AG09309 (cell line): Measurements from ENCODE around the gene ST6GALNAC6.
A peak's percentile ranks its signal among the peaks of the same experiment; 100 is the strongest.

ENCODE experiments used
- DNase-seq: peaks from one replicate; pipeline ENCODE4 v3.0.0-alpha.2; 2010; ENCODE audit warnings: low read depth
- H3K4me3 ChIP-seq: 2 replicates; pipeline ENCODE4 v1.5.1; 2011; ENCODE audit warnings: mild to moderate bottlenecking, low read depth, low read length, moderate library complexity; ENCODE audit not compliant: control insufficient read depth
- CTCF ChIP-seq: IDR thresholded peaks from 2 replicates; pipeline ENCODE4 v1.5.1; 2011; ENCODE audit warnings: mild to moderate bottlenecking, low read depth, low read length, inconsistent platforms; ENCODE audit not compliant: insufficient read depth, control insufficient read depth; ENCODE audit errors: missing control alignments

The ST6GALNAC6 gene

GRCh38 chr9:127931092-127931881, 31.9 kb upstream of the ST6GALNAC6 start:
- H3K4me3 ChIP-seq = peak overlapping the region; percentile 63
- TF ChIP-seq CTCF = no peak
- no peak for DNase-seq

GRCh38 chr9:127930231-127931091, 31.1 kb upstream of the ST6GALNAC6 start, which contains the start of gene PIP5KL1:
PIP5KL1 (minus strand) TSS chr9:127930777; CDS start chr9:127930752, 25 bp downstream.
- H3K4me3 ChIP-seq = peak within 1 kb of the TSS; percentile 63
- DNase-seq = no peak
- peak; percentile 25 for TF ChIP-seq CTCF

- TF ChIP-seq CTCF = no peak
- no peak for DNase-seq
- H3K4me3 ChIP-seq = no peak overlapping the region
Measured at GRCh38 chr9:127929625-127929979, 30.2 kb upstream of the ST6GALNAC6 start.

- peak overlapping the region; percentile 12 for H3K4me3 ChIP-seq
- DNase-seq = no peak
Measured at GRCh38 chr9:127928676-127929624, 29.5 kb upstream of the ST6GALNAC6 start.

GRCh38 chr9:127927988-127928675, 28.7 kb upstream of the ST6GALNAC6 start:
- peak overlapping the region; percentile 12 for H3K4me3 ChIP-seq
- TF ChIP-seq CTCF = no peak
- no peak for DNase-seq

More at GRCh38 chr9:127928676-127929624, 29.5 kb upstream of the ST6GALNAC6 start:
- no peak for TF ChIP-seq CTCF
